HG02588 (cell line): ENCODE data around the gene LHFPL2.
"Not testable (repeated sequence)": the region's sequence is repeated elsewhere in the genome, so short reads cannot be mapped to it uniquely, and the experiment has no call there.

Experiments used
- ATAC-seq: cut with Tn5 transposase; IDR thresholded peaks from one replicate; pipeline ENCODE4 v1.9.1; 2021; ENCODE audit warnings: mild to moderate bottlenecking, moderate library complexity; ENCODE audit not compliant: unreplicated experiment

LHFPL2 gene

GRCh38 chr5:78475370-78475769, 173.2 kb downstream of the LHFPL2 start:
- ATAC-seq: no peak

- ATAC-seq: no peak
Observed at GRCh38 chr5:78473751-78474150, 174.8 kb downstream of the LHFPL2 start.

- ATAC-seq: no peak
Observed at GRCh38 chr5:78472469-78473106, 176.0 kb downstream of the LHFPL2 start.

- ATAC-seq: no peak
Observed at GRCh38 chr5:78471896-78472295, 176.7 kb downstream of the LHFPL2 start.

- no peak for ATAC-seq
Observed at GRCh38 chr5:78467752-78468357, 180.7 kb downstream of the LHFPL2 start.

GRCh38 chr5:78467140-78467539, 181.4 kb downstream of the LHFPL2 start:
- no peak for ATAC-seq

GRCh38 chr5:78458843-78459242, 189.7 kb downstream of the LHFPL2 start:
- no peak for ATAC-seq

GRCh38 chr5:78457507-78457906, 191.1 kb downstream of the LHFPL2 start:
- not testable (repeated sequence) for ATAC-seq

GRCh38 chr5:78449103-78449502, 199.5 kb downstream of the LHFPL2 start:
- no peak for ATAC-seq

- no peak for ATAC-seq
Observed at GRCh38 chr5:78447775-78448424, 200.7 kb downstream of the LHFPL2 start.
